Activated CD4-positive, CD25-positive, alpha-beta regulatory T cell treated with anti-CD3 and anti-CD28 coated beads, Interleukin-2, amount 50 U/mL, for 16 hours (primary cell): ENCODE results near the gene CDKL5.
"Not testable (repeated sequence)": the region's sequence is repeated elsewhere in the genome, so short reads cannot be mapped to it uniquely, and the experiment has no call there.

Experiments
- DNase-seq: peaks from one replicate; pipeline ENCODE4 v3.0.0-alpha.2; 2020; ENCODE audit warnings: low read depth, low spot score

The CDKL5 gene

GRCh38 chrX:18425199-18426003, at the start of gene CDKL5:
TSS of gene CDKL5 (plus strand) at chrX:18425608. CDS start at chrX:18507097, 81,489 bp downstream.
- DNase-seq, result peak; percentile 90

GRCh38 chrX:18377796-18378195, 47.6 kb upstream of the CDKL5 start:
- DNase-seq, result no peak

- no peak for DNase-seq
Observed at GRCh38 chrX:18389966-18390365, 35.4 kb upstream of the CDKL5 start.

GRCh38 chrX:18390941-18391538, 34.4 kb upstream of the CDKL5 start:
- DNase-seq, result peak; percentile 36

GRCh38 chrX:18394477-18394876, 30.9 kb upstream of the CDKL5 start:
- DNase-seq, result no peak

- DNase-seq, result no peak
Observed at GRCh38 chrX:18401848-18402213, 23.6 kb upstream of the CDKL5 start.

- DNase-seq, result no peak
Observed at GRCh38 chrX:18406531-18407266, 18.7 kb upstream of the CDKL5 start.

GRCh38 chrX:18410038-18410437, 15.4 kb upstream of the CDKL5 start:
- DNase-seq, result no peak

GRCh38 chrX:18415386-18415785, 10.0 kb upstream of the CDKL5 start:
- DNase-seq, result no peak

GRCh38 chrX:18422325-18422724, 3.1 kb upstream of the CDKL5 start:
- DNase-seq, result no peak

GRCh38 chrX:18422886-18423285, 2.5 kb upstream of the CDKL5 start:
- no peak for DNase-seq

GRCh38 chrX:18424482-18425198, 768 bp upstream of the CDKL5 start:
- no peak for DNase-seq

- no peak for DNase-seq
Observed at GRCh38 chrX:18426004-18426320, 554 bp downstream of the CDKL5 start.

- DNase-seq, result no peak
Observed at GRCh38 chrX:18428006-18428405, 2.6 kb downstream of the CDKL5 start.

GRCh38 chrX:18433288-18433687, 7.9 kb downstream of the CDKL5 start:
- DNase-seq, result not testable (repeated sequence)

- no peak for DNase-seq
Observed at GRCh38 chrX:18434896-18435295, 9.5 kb downstream of the CDKL5 start.

GRCh38 chrX:18436017-18436416, 10.6 kb downstream of the CDKL5 start:
- DNase-seq, result no peak

GRCh38 chrX:18440835-18441234, 15.4 kb downstream of the CDKL5 start:
- DNase-seq, result no peak

- DNase-seq, result no peak
Observed at GRCh38 chrX:18441780-18442367, 16.5 kb downstream of the CDKL5 start.

- no peak for DNase-seq
Observed at GRCh38 chrX:18448416-18448815, 23.0 kb downstream of the CDKL5 start.

- no peak for DNase-seq
Observed at GRCh38 chrX:18449236-18449635, 23.8 kb downstream of the CDKL5 start.

GRCh38 chrX:18455384-18455783, 30.0 kb downstream of the CDKL5 start:
- DNase-seq, result no peak
